HG03280 (cell line): ENCODE results near the gene LRRC8C.

Source experiments
- ATAC-seq: cut with Tn5 transposase; IDR thresholded peaks from one replicate; pipeline ENCODE4 v1.9.1; 2021; ENCODE audit warnings: mild to moderate bottlenecking, moderate library complexity; ENCODE audit not compliant: unreplicated experiment

The LRRC8C gene

GRCh38 chr1:89727517-89728312 lies 94.8 kb downstream of the LRRC8C start:
- no peak for ATAC-seq

GRCh38 chr1:89728381-89728780 lies 95.5 kb downstream of the LRRC8C start:
- no peak for ATAC-seq

GRCh38 chr1:89732206-89732605 lies 99.3 kb downstream of the LRRC8C start:
- no peak for ATAC-seq

DNA sequence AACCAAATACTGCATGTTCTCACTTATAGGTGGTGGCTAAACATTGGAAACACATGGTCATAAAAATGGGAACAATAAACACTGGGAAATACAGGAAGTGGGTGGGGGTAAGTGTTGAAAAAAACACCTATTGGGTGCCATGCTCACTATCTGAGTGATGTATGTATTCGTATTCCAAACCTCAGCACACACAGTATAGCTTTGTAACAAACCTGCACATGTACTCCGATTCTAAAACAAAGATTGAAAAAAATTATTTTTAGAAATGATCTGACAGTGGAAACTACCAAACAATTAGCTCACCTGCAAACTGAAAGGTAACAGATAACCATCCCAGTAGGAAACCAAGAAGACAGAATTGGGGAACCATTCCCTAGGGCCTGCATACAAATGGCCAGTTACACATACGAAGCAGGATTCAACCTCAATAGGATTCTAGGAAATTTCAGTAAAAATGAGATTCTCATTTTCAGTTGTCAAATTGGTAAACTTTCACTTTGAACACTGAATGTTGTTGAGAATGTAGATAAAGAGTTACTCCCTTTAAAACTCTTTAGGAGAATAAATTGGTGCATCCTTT lies 99.8 kb downstream of the LRRC8C start:
- ATAC-seq: no peak

DNA sequence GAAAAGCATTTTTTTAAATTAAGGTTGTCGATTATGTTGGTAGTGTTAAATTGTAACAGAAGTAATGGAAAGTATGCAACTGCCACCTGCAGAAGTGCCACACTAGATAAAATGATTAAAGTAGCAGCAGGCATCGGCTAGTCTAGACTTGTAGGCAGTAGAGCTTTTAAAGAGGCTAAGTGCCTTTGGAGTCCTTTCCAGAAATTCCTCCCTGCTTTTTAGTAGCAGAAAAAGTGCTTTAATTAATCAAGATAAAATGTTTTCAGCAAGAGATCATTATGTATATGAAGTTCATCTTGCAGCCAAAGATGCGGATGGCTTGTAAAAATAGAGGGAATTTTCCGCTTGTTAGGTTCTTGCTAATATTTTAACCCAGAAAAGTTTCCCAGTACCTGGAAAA lies 100.8 kb downstream of the LRRC8C start:
- ATAC-seq: no peak

DNA sequence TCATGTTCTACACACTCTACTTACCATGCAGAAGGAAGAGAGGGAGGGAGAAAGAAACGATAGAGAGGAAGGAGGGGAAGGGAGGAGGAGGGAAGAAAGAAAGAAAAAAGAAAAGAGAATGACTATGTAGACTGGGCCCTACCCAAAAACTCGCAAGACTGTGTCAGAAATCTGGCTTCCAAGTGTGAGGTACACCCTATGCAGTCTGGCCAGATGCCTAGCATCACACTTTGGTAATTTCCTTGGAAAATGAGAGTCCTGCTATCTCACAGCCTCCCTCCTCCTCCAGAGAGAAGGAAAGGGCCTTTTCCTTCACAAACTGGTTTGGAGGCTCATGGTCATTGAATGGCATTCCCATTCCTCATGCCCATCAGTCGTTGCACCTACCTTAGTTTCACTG lies 101.5 kb downstream of the LRRC8C start:
- ATAC-seq: no peak

DNA sequence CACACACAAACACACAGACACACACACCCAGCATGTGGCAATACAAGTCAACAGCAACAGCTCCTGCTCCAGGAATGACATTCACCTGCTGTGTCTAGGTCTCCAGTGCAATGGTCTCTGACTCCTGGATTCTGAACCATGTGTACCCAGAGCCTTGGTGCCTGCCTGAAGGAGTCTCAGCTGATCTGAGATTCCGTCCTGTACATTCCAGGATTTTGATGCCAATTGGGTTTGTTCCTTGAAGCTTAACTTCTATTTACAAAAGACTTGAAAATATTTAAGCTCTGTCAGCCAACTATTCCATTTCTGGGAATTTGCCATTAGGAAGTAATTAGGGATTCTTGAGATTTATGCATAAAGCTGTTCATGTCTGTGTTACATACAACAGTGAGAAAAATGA lies 102.6 kb downstream of the LRRC8C start:
- no peak for ATAC-seq

GRCh38 chr1:89736937-89737733 lies 104.2 kb downstream of the LRRC8C start:
- no peak for ATAC-seq

DNA sequence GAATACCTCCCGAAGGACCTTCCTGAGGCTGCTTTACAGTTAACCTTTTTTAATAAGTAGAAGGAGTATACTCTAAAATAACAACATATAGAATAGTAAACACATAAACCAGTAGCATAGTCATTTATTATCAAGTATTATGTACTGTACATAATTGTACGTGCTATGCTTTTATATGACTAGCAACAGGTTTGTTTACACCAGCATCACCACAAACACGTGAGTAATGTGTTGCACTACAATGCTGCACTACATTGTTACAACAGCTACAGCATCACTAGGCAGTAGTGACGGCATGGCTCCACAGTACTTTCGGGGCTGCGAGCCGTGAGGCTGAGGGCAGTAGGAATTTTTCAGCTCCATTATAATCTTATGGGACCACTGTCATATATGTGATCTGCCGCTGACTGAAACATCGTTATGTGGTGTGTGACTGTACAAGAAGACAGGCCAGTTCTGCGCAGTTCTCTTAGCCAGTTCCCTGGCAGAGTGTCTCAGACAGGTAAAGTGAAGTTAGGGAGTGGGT lies 105.1 kb downstream of the LRRC8C start:
- no peak for ATAC-seq

DNA sequence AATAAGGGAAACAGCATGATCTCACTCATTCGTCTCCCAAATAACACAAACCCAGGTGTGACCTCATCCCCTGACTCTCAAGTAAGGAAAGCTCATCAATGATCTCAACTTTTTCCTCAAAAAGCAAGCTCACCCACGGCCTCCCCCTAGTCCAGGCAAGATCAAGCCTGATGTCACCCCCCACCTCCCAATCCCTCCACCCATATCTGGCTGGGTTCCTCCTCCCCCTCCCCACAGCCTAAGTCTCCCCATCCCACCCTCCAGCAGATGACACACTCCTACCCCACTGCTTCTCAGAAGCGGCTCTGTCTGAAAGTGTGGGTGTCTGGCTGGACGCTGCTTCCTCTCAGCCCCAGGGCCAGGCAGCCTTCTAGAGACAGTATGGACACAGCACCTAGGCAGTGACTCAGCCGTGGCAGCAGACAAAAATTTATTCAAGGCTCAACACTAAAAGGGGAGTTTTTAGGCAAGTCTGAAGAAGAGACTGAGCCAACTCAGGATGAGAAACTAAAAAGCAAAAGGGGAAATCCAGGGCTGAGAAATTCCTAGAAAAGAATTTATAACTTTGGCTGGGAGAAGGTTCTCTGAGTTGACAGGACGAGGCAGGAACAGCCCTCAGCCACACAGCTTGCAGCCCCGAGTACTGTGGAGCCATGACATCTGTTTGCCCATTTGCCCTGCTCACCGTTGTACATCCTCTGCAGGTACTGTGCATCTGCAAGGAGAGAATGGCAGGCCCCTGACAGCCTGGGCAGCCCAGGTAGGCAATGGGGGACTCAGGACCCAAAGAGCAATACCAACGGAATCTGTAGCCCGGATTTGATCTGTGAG lies 106.3 kb downstream of the LRRC8C start:
- ATAC-seq: no peak

DNA sequence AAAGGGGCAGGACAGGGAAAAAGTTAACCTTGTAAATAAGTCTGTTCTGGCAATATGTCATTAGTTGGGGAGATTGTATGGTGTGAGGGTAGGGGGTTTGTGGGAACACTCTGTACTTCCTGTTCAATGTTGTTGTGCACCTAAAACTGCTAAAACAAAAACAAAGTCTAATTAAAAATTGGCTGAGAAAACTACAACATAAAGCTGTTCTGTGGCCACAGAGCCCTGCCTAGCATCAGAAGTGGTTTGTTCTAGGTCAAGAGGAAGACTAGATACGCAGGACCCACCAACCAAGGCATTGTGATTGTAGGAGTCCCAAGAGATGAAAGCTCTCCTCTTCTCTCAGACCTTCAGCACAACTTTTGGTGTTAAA lies 106.9 kb downstream of the LRRC8C start:
- no peak for ATAC-seq

- ATAC-seq: no peak
These were observed 110.9 kb downstream of the LRRC8C start for GRCh38 chr1:89743788-89744187.

GRCh38 chr1:89746424-89747149 lies 113.7 kb downstream of the LRRC8C start:
- no peak for ATAC-seq

- no peak for ATAC-seq
These were observed 120.8 kb downstream of the LRRC8C start for GRCh38 chr1:89753761-89754160.

GRCh38 chr1:89754518-89754917 lies 121.6 kb downstream of the LRRC8C start:
- ATAC-seq: no peak

- ATAC-seq: no peak
These were observed 122.7 kb downstream of the LRRC8C start for GRCh38 chr1:89755591-89755990.

DNA sequence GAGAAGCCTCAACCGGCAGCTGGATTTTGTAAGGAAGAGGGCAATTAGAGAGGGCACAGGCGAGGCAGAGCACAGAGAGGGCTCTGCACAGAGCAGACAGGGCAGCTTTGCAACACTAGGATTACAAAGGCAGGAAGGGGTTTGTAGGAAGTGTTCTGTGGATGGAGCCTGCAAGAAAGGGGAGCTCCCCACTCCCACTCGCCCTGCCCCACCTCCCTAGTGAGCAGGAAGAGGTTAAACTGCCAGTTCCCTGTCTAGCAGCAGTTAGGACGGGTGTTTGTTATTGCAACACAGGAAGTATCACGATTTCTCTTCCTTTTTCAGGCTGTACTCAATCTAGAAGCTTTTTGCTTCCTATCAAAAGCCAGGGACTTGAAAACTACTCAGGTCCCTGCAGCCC lies 124.6 kb downstream of the LRRC8C start:
- no peak for ATAC-seq

DNA sequence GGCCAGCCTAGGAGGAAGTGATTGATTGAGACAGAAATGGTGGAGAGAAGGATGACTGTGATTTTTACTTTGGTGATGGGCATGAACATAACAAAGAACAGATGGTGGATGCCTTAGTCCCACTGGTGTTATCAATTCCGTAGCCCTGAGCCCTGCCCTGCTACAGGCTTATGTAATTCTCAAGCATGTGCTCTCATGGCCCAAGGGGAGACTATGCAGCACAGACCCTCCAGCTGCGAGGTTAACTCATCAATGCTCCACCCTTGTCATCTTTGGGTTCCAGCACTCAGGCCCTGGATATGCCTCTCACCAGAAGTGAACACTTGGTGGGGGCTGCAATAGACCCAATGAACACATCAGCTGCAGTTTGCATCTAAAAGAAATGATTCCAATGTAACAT lies 125.2 kb downstream of the LRRC8C start:
- ATAC-seq: no peak

- no peak for ATAC-seq
These were observed 126.1 kb downstream of the LRRC8C start for GRCh38 chr1:89759036-89759435.

- no peak for ATAC-seq
These were observed 127.6 kb downstream of the LRRC8C start for GRCh38 chr1:89760496-89760895.
